A549 treated with Mapracorat at 1 μM for 4 hours (cell line): ENCODE measurements around the gene PLPP7. TPM values are rescaled to one million over a fixed set of nuclear protein-coding genes. Genes with fewer than 3 reads are reported as not detected.

ENCODE experiments used
- total RNA-seq: library from RNA; stranded (reverse); fragments of 200-300 nt; extraction: Qiagen RNA extraction; gene quantifications from 5 replicates; pipeline ENCODE4 v1.2.3, GENCODE V29; 2022

Gene PLPP7
- total RNA-seq, result 0.05 TPM in 1 of 5 replicates, not detected in the others

GRCh38 chr9:131289301-131290035 is at the start of gene PLPP7:
Gene PLPP7 (plus strand): TSS chr9:131289723. CDS start chr9:131289998, 275 bp downstream.

GRCh38 chr9:131276094-131276888 is 13.2 kb upstream of the PLPP7 start, which contains the start of gene FAM78A:
Gene FAM78A (minus strand): TSS chr9:131276510. CDS start chr9:131276179, 331 bp downstream.

Other genes with a start within 250 kb of the PLPP7 start
- 1.3 to 1.8 TPM (median 1.7 TPM) in 5 replicates for gene AIF1L, start 193.2 kb upstream of the PLPP7 start, total RNA-seq
- gene NUP214, start 164.1 kb upstream of the PLPP7 start, total RNA-seq, result 22.9 to 26.5 TPM (median 23.1 TPM) in 5 replicates
- 0.16 to 1.0 TPM (median 0.29 TPM) in 5 replicates for gene FAM78A, start 13.2 kb upstream of the PLPP7 start, total RNA-seq
- 44.1 to 78.1 TPM (median 65.1 TPM) in 5 replicates for gene PRRC2B, start 104.4 kb downstream of the PLPP7 start, total RNA-seq
- gene POMT1, start 213.2 kb downstream of the PLPP7 start, total RNA-seq, result 13.5 to 18.5 TPM (median 17.5 TPM) in 5 replicates
- gene UCK1, start 241.5 kb downstream of the PLPP7 start, total RNA-seq, result 17.4 to 23.3 TPM (median 22.0 TPM) in 5 replicates